HG03342 (cell line): Measurements from ENCODE around the gene TFCP2L1.

Experiments
- ATAC-seq: cut with Tn5 transposase; IDR thresholded peaks from one replicate; pipeline ENCODE4 v1.9.1; 2021; ENCODE audit warnings: mild to moderate bottlenecking, moderate library complexity; ENCODE audit not compliant: unreplicated experiment

Gene TFCP2L1

GRCh38 chr2:121297217-121297830 is 12.3 kb upstream of the TFCP2L1 start:
- peak; percentile 78 for ATAC-seq

- ATAC-seq = no peak
Measured at GRCh38 chr2:121295911-121296650, 11.1 kb upstream of the TFCP2L1 start.

- no peak for ATAC-seq
Measured at GRCh38 chr2:121294881-121295840, 10.2 kb upstream of the TFCP2L1 start.

- no peak for ATAC-seq
Measured at GRCh38 chr2:121293450-121294325, 8.7 kb upstream of the TFCP2L1 start.

GRCh38 chr2:121291251-121291580 is 6.2 kb upstream of the TFCP2L1 start:
- ATAC-seq = no peak

- ATAC-seq = no peak
Measured at GRCh38 chr2:121289271-121289670, 4.3 kb upstream of the TFCP2L1 start.

GRCh38 chr2:121288454-121289231 is 3.6 kb upstream of the TFCP2L1 start:
- ATAC-seq = no peak

- no peak for ATAC-seq
Measured at GRCh38 chr2:121287956-121288355, 3.0 kb upstream of the TFCP2L1 start.

GRCh38 chr2:121287146-121287798 is 2.3 kb upstream of the TFCP2L1 start:
- ATAC-seq = no peak

GRCh38 chr2:121286506-121286905 is 1.5 kb upstream of the TFCP2L1 start:
- ATAC-seq = no peak

- ATAC-seq = no peak
Measured at GRCh38 chr2:121285926-121286325, 924 bp upstream of the TFCP2L1 start.

GRCh38 chr2:121283670-121284462 is 1.1 kb downstream of the TFCP2L1 start:
- ATAC-seq = no peak

GRCh38 chr2:121282800-121283385 is 2.1 kb downstream of the TFCP2L1 start:
- ATAC-seq = no peak

- ATAC-seq = no peak
Measured at GRCh38 chr2:121281694-121282093, 3.3 kb downstream of the TFCP2L1 start.

GRCh38 chr2:121281107-121281506 is 3.9 kb downstream of the TFCP2L1 start:
- no peak for ATAC-seq

GRCh38 chr2:121279476-121280220 is 5.4 kb downstream of the TFCP2L1 start:
- no peak for ATAC-seq

- ATAC-seq = no peak
Measured at GRCh38 chr2:121276341-121276740, 8.7 kb downstream of the TFCP2L1 start.
